NCI-H2171 (cell line): ENCODE data around the gene DDAH1.
"Not testable (repeated sequence)": the region's sequence is repeated elsewhere in the genome, so short reads cannot be mapped to it uniquely, and the experiment has no call there.

Experiments
- DNase-seq: peaks from one replicate; lab custom pipeline; 2025; lab: John Stamatoyannopoulos, UW

Gene DDAH1

DNA sequence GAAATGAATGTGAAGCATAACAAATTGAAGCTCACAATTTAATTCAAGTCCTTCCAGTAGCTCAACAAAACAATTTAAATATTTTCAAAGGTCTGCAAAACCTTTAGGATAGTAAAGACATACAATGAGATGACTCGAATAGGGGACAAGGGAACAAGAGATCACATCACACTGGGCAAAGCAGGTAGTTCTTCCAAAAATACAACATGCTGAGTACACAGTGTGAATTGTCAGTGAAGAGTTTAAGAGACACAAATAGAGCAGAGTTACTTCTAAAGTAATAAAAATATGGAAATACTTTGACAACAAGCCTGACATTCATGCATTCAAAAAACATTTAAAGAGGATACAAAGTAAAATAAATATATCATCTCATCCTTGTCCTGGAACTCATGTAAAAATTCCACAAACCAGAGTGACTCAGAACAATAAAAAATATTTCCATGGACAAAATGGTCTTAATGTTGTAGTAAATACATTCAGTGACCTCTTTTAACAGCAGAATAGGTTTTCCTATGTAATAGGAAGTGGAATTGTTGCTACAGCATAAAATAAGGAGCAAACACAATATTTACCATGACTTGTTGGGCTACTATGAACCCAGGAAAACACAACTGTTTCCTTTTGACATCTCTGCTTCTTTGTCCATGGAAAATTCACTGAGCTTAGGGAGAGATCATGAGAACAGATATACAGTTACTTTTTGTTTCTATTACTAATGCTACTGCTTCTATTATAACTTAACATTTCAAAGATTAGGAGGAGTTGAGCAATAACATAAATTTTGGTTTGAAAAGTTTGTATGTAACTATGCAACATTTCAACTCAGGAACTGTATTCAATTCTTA is 104.9 kb downstream of the DDAH1 start:
- DNase-seq = no peak

DNA sequence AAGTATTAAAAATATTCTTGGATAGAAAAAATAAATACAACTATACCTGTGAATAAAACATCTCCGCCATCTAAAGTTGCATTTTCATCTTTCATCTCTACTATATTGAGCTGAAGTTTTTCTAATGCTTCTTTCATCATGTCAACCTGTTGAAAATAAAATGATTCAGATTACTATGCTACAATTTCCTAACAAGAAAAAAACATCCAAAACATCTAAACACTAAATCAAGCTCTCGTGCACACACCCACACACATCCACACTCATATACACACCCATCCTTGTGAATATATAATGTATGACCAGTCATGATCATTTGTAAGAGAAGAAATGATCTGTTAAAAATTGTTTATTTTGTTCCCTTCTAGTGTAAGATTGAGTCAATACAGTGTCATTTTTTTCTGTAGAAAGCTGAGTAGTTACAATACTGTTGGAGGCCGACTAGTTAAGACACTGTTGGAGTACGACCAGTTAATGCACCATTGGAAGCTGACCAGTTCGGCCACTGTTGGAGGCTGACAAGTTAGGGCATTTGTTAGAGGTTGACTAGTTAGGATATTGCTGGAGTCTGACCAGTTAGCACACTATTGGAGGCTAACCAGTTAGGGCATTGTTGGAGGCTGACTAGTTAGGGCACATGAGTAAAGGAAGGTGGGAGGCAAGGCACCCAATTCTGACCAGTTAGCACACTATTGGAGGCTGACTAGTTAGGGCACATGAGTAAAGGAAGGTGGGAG is 106.1 kb downstream of the DDAH1 start:
- DNase-seq = no peak

GRCh38 chr1:85357817-85358216 is 107.1 kb downstream of the DDAH1 start:
- no peak for DNase-seq

DNA sequence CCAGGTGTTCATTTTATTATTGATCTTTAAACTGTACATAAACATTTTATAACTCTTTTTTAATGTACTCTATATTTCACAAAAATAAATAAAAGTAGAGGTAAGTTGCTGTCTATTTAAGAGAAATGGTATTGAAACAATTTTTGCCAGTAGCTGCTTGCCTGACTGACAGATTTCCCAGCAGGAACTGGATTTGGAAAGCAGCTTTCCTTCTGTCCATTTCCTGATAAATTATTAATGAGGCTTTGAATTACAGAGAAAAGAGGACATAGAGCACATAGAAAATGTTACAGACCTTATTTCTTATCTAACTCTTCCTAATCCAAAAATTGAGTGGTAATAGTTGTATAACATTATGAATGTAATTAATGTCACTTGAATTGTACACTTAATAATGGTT is 108.8 kb downstream of the DDAH1 start:
- DNase-seq = no peak

GRCh38 chr1:85352055-85352454 is 112.9 kb downstream of the DDAH1 start:
- DNase-seq = no peak

DNA sequence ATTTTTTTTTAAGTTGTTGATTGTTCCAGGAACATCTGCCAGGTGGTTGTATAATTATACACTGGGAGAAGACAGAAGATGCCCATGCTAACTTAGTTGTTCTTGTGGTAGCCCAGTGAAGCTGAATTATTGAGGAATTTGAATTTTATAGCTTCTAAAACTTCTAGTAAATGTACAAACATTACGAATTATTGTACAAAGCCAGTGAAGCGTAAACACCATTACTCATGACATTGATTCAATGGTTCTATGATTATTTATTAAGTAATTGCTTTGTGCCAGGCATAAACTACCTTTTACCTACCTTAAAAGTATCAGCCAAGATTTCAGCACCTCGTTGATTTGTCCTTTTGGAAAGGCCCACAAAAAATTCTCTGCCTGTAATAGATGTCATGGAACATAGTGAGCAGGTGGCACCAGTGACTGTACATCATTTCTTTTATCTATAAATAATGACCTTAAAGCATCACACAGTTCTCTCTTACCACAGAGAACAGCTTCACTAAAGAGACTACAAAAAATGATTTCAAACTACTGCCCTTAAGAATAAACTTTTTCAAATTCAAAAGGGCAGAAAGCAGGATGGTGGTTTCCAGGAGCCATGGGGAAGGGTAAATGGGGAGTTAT is 113.6 kb downstream of the DDAH1 start:
- peak; percentile 23 for DNase-seq

GRCh38 chr1:85349224-85349623 is 115.7 kb downstream of the DDAH1 start:
- no peak for DNase-seq

GRCh38 chr1:85347908-85348307 is 117.1 kb downstream of the DDAH1 start:
- no peak for DNase-seq

- not testable (repeated sequence) for DNase-seq
These were observed 117.7 kb downstream of the DDAH1 start for GRCh38 chr1:85347275-85347674.

DNA sequence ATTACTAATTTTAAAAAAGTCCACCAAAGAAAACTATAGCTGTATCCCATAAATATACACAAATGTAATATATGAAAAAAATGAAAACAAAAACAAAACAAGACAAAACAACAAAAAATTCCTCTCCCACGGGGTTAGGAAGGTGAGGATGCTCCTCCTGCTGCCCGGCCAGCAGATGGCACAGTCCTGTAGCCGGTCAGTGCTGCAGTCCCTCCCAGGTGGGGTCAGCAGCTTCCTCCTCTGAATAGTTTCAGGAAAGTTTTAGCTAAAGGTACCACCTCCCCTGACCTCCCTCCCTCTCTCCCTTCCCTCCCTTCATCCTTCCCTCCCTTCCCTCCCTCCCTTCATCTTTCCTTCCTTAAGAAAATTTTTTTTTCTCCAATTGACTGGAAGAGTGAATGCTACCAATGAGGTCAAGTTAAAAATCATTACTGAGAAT is 120.7 kb downstream of the DDAH1 start:
- no peak for DNase-seq

DNA sequence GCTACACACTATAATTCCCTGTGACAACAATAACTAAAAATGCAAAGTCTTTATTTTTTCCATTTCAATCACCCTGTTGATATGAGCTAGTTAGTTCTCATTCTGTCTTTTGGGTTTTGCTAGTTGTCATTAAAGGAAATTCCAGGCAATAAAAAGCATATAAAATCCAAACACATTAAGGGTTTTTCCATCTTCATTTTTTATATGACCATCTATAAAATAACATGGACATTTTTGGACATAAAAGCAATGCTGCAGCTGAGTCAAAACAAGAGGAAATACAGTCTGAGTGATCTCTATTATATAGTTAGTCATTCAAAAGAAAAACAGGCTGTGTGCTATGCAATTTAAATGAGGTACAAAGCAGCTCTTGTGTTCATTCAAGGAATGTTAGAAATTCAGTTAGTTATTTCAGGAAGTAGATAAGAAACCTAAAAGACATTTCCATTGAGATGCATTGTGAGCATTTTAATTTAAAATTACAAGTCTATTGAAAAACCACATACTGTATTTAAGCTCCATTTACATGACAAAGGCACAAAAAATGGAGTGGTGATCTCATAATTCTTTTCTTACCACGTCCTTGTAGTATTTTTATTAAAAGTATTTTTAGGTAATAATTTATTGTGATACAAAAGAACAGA is 121.2 kb downstream of the DDAH1 start:
- DNase-seq = no peak

GRCh38 chr1:85343213-85343611 is 121.7 kb downstream of the DDAH1 start:
- DNase-seq = no peak

DNA sequence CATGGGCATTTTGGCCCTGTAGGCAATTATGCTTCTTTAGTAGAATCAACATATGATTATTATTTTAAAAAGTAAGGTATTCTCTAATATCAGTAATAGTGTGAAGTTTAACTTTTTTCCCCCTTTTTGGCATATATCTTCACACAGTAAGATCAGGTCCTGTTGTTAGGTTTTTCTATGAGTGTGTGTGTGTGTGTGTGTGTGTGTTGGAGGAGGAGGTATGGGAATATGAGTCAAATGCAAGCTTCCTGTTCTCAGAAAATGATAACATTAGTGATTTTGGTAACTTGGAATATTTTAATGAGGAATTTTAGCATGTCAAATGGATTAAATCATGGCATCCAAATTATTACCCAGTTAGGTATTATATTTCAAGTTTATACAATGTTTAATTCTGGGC is 122.8 kb downstream of the DDAH1 start:
- no peak for DNase-seq

GRCh38 chr1:85340427-85340826 is 124.5 kb downstream of the DDAH1 start:
- DNase-seq = no peak

DNA sequence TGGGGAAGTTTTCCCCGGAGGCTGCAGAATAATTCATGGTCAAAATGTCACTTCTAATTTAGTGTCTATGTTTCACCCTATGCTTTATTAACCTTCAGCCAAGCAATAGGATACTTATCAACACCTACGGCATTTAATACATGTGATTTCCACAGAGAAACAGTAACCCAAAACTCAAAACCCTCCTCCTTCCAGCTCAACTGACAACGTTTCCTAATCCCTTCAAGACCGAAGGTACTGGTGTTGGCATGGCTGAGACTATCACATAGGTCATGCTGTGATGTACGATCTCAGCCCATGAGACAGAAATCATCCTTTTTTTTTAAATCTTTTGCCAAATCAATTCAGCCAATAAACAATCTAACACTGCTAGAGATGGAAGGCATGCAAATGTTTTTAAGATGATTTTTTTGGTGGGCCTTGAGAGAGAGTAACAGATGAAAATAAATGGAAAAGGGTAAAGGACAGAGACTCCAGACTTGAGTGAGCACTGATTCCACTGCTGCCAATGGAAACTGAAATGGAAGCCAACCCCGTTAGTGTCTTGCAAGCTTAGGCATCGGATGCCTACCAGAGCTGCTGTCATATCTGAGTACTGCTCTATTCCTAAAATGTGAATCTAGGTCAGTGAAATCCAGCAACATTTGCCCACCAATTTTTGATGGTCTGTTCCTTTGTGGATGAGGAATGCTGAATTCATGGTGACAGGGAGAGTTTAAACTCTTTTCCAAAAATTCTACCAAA is 125.1 kb downstream of the DDAH1 start:
- no peak for DNase-seq

DNA sequence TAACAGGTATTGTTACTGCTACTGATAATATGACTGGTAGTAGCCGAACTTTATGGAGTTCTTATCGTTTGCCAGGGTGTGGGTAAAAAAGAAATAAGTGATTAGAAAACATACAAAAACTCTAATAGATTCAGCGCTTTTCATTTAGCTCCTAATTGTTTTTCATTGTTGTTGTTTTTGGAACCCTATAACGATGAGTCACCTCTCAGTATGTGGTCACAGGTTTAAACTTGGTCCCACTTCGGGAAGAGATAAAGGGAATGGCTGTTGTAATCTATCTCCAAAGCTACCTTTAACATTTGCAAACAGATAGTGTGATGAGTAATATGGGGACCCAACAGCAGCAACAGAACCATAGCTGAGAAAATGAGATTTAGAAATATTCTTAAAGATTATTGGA is 125.9 kb downstream of the DDAH1 start:
- DNase-seq = no peak

GRCh38 chr1:85334962-85335361 is 130.0 kb downstream of the DDAH1 start:
- DNase-seq = no peak

DNA sequence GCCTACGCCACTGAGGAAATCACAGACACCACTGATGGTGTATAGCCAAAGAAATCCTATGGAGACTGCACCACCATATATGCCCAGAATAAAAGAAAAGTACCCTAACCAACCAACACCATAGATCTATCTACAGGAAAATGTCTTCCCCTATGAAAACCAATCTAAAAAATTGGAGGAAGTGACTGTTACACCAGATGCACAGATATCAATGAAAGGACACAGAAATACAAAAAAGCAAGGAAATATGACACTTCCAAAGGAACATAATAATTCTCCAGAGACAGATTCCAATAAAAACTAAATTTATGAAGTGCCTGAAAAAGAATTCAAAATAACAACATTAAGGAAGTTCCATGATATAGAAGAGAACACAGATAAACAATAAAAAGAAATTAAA is 131.8 kb downstream of the DDAH1 start:
- DNase-seq = no peak

DNA sequence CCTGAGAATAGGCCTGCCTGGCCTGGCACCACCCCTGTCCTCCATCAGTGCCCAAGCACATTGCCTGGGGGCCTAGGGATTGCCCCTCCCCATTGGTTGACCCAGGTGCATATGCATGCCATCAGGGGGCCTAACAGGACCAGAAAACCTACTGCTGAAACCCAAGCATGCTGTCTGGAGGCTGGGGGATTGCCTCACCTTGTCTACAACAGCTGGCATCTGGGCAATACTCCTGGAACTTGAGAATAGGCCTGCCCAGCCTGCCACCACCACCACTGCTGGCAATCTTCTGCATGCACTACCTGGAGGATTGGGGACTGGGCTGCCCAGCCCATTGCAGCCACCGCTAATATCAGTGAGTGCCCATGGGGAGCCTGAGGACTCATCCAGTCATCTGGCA is 132.4 kb downstream of the DDAH1 start:
- no peak for DNase-seq

DNA sequence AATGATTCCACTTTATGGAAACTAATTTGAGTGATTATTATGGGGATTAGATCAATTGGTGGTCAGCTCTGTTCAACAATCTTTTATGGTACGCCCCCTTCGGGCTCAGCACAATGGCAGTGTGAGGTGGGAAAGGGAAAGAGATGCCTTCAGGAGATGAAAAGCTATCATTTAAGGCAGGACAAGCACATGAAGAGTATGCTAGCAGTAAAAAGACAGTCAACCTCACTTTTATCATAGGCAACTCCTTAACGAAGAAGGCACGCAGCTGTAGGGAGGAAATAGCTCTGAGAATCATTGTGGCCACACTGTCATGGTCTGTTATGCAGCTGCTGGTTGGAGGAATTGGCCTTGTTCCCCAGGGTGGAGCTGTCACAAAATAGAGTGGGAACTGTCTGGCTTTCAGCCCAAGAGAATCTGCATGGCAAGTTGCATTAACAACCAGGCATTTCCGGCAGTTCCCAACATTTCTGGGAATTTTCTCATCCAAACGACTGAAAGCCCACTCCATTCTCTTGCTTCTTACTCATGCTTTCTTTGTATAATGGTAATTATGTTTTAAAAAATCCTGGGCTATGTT is 134.2 kb downstream of the DDAH1 start:
- no peak for DNase-seq

DNA sequence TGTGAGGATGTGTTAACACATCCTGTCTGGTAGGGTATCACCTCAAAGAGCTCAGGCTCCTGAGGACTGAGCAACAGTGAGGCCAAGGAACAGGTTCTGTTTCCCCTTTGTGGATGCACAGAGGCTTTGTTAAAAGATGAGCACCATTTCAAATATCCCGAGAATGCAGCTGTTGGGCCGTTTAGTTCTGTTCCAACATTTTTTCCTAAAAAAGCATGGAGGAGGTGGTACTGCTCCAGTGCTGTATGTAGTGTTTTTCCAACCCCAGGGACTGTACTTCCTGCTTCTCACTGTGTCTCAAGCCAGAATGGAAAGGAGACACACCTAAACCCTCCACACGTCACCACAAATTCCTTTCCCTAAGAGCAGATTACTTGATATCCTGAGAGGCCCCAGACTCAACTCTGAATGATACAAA is 134.7 kb downstream of the DDAH1 start:
- DNase-seq = no peak
